ENCODE data around the gene FAM53A. TPM values are rescaled to one million over a fixed set of nuclear protein-coding genes. Genes with fewer than 3 reads are reported as not detected.
A peak's percentile ranks its signal among the peaks of the same experiment; 100 is the strongest.

The FAM53A gene
- total RNA-seq, 1 donor: 0.86 TPM

DNA sequence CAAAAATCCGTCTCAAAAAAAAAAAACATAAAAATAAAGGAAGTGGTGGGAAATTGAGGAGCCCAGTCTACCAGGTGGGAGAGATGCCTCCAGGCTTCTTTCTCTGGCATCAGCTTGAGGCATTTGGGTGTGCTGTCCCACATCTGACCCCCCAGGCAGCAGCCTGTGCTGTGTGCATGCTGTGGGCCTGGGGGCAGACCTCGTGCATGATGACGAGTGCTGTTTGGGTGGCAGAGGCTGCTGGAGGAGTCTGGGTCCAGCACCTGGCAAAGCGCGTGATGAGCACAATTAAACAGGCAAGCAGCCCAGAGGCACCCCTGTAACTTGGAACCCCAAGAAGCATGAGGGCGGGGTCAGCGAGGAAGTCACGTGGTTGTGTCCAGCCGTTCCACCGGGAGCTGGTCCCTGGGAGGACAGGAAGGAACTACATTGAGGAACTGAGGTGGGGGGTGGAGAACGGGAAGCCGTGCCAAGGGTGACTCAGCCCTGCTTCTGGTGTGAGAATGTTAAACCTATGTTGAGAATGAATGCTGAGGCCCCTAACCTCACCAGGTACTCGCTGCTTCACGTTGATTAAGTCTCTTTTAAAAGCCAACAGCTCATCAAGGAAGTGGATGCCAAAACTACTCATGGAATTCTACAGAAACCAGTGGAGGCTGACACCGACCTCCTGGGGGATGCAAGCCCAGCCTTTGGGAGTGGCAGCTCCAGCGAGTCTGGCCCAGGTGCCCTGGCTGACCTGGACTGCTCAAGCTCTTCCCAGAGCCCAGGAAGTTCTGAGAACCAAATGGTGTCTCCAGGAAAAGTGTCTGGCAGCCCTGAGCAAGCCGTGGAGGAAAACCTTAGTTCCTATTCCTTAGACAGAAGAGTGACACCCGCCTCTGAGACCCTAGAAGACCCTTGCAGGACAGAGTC, 43.3 kb upstream of the FAM53A start:
- TF ChIP-seq, protein P1, sequence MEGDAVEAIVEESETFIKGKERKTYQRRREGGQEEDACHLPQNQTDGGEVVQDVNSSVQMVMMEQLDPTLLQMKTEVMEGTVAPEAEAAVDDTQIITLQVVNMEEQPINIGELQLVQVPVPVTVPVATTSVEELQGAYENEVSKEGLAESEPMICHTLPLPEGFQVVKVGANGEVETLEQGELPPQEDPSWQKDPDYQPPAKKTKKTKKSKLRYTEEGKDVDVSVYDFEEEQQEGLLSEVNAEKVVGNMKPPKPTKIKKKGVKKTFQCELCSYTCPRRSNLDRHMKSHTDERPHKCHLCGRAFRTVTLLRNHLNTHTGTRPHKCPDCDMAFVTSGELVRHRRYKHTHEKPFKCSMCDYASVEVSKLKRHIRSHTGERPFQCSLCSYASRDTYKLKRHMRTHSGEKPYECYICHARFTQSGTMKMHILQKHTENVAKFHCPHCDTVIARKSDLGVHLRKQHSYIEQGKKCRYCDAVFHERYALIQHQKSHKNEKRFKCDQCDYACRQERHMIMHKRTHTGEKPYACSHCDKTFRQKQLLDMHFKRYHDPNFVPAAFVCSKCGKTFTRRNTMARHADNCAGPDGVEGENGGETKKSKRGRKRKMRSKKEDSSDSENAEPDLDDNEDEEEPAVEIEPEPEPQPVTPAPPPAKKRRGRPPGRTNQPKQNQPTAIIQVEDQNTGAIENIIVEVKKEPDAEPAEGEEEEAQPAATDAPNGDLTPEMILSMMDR (IDR thresholded peaks at IDR 0.05; ENCODE audit: insufficient read depth, low read depth, low read length): no peak
- DNase-seq (ENCODE audit: low read depth): peak; percentile 71
- H3K4me3 ChIP-seq (ENCODE audit: low read depth, low read length): no peak overlapping the region

DNA sequence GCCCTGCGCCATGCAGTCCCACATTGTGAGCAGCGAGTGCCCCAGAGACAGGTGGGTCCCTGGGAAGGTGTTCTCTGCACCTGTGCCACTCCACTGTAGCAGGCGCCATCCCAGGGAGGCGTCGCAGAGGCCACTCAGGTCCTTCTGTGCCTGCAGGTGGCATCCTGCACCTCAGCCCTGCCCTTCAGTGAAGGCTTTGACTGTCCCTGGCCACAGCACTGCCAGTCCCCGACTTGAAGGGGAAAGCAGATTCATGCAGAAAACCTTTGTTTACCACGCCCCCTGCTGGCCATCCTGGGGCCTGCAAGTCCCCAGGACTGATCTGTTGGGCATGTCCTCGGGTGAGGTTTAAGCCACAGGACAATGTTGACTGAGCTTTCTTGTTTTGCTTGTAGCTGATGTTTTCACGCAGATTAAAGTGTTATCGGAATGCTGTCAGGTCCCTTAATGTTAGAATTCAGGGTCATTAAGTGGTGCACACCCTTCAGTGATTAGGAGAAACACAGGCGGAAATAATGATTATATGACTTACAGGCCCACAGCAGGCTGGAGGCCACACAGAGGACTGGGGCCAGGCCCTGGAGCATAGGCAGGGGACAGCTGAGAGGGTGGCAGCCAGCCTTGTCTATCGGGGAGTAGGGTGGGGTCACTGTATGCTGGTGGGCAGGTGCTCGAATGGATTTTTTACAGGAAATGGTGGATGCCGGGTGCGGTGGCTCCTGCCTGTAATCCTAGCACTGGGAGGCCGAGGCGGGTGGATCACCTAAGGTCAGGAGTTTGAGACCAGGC, 42.2 kb upstream of the FAM53A start:
- H3K4me3 ChIP-seq (ENCODE audit: low read depth, low read length): no peak overlapping the region
- TF ChIP-seq, protein P1 (IDR thresholded peaks at IDR 0.05; ENCODE audit: insufficient read depth, low read depth, low read length): peak; percentile 96
- DNase-seq (ENCODE audit: low read depth): peak; percentile 87

DNA sequence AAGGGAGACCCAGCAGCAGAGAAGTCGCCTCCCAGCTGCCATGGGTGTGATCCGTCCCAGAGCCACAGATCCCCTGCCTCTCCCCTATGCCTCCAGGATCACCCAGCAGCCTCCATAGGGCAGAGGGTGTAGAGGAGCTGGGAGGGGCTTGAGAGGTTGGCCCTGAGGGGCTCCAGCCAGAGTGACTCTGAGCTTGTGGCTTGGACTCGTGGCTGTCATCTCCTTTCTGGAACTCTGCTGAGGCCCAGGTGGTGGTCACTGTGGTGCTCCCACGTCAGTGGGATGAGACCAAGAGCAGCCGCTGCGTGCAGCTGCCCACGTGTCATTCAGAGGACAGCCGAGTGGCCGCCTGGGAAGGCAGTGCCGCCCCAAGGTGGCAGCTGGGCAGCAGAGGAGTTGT, 41.4 kb upstream of the FAM53A start:
- DNase-seq (ENCODE audit: low read depth): no peak
- H3K4me3 ChIP-seq (ENCODE audit: low read depth, low read length): no peak overlapping the region
- TF ChIP-seq, protein P1 (IDR thresholded peaks at IDR 0.05; ENCODE audit: insufficient read depth, low read depth, low read length): no peak

DNA sequence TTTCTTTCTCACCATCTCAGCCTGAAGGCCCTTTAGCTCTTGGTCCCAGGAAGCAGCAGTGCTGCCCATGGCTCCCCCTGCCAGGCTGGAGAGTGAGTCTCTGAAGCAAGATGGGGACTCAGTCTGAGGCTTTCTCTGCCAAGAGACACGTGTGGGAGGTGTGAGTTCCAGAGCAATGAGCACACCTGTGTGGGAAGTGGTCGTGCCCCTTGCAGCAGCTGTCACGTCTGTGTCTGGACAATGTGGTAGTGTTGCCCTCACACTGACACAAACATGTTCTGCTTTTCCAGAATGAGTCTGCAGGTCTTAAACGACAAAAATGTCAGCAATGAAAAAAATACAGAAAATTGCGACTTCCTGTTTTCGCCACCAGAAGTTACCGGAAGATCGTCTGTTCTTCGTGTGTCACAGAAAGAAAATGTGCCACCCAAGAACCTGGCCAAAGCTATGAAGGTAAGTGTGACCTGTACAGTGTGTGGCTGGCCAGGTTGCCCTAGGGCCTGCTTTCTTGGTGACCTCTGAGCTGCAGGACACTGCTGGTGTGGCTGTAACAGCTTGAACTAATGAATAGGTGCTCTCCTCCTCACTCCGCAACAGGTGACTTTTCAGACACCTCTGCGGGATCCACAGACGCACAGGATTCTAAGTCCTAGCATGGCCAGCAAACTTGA, 39.2 kb upstream of the FAM53A start:
- H3K4me3 ChIP-seq (ENCODE audit: low read depth, low read length): no peak overlapping the region
- DNase-seq (ENCODE audit: low read depth): no peak
- TF ChIP-seq, protein P1 (IDR thresholded peaks at IDR 0.05; ENCODE audit: insufficient read depth, low read depth, low read length): no peak

DNA sequence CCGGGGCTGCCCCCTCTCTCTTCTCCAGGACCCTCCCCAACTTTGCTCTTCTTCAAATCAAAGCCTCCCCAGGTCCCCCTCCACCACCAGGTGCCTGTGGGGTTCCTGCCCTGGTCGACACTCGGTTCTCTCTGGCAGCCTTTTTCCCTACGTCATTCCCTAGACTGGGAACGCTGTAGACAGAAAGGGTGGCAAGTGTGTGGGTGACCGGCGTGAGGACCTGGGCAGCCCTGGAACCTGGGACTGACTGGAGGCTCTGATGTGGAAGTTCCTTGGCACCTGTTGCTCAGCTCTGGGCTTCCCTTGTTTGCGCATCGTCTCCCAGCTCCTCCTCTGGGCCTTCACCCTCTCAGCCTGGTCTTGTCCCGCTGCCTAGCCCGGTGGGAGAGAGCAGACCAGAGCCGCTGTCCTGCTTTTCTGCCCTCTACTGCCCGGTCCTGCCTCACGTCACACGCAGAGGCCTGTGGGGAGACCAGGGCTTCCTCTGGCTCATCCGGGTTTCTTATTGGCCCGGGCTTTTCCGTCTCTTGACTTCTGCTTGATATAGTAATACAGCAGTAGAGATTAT, 38.5 kb upstream of the FAM53A start:
- peak overlapping the region; percentile 65 for H3K4me3 ChIP-seq (ENCODE audit: low read depth, low read length)
- TF ChIP-seq, protein P1 (IDR thresholded peaks at IDR 0.05; ENCODE audit: insufficient read depth, low read depth, low read length): no peak
- no peak for DNase-seq (ENCODE audit: low read depth)

Data from fibroblast of villous mesenchyme (primary cell).